ENCODE results near the gene OLIG2.

Gene OLIG2

GRCh38 chr21:33029975-33030461 lies 4.3 kb downstream of the OLIG2 start:
- DNase-seq (ENCODE audit: extremely low spot score): no peak
- ChIA-PET CTCF (no interaction called here), POLR2A (no interaction called here)
- no peak for TF ChIP-seq LEF1 (IDR thresholded peaks at IDR 0.05; ENCODE audit: borderline replicate concordance)
- no peak for TF ChIP-seq BHLHE40 (IDR thresholded peaks at IDR 0.05; ENCODE audit: borderline replicate concordance)
- TF ChIP-seq ARNT (IDR thresholded peaks at IDR 0.05): no peak
- no peak for TF ChIP-seq ELF4 (IDR thresholded peaks at IDR 0.05)
- no peak for TF ChIP-seq ZNF384 (IDR thresholded peaks at IDR 0.05)
- TF ChIP-seq NFRKB (IDR thresholded peaks at IDR 0.05): no peak
- no peak for TF ChIP-seq SUZ12 (IDR thresholded peaks at IDR 0.05)
- TF ChIP-seq FOXK2 (IDR thresholded peaks at IDR 0.05): no peak
- no peak for TF ChIP-seq CTBP1 (IDR thresholded peaks at IDR 0.05; ENCODE audit: borderline replicate concordance)
- no peak for TF ChIP-seq L3MBTL2 (conservative IDR thresholded peaks at IDR 0.05)
- TF ChIP-seq FOXA1 (IDR thresholded peaks at IDR 0.05): no peak
- TF ChIP-seq, protein P1, sequence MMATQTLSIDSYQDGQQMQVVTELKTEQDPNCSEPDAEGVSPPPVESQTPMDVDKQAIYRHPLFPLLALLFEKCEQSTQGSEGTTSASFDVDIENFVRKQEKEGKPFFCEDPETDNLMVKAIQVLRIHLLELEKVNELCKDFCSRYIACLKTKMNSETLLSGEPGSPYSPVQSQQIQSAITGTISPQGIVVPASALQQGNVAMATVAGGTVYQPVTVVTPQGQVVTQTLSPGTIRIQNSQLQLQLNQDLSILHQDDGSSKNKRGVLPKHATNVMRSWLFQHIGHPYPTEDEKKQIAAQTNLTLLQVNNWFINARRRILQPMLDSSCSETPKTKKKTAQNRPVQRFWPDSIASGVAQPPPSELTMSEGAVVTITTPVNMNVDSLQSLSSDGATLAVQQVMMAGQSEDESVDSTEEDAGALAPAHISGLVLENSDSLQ (IDR thresholded peaks at IDR 0.05): no peak
- no peak for TF ChIP-seq SP1 (IDR thresholded peaks at IDR 0.05)
- TF ChIP-seq HDGF (IDR thresholded peaks at IDR 0.05; ENCODE audit: borderline replicate concordance): no peak
- TF ChIP-seq TARDBP (IDR thresholded peaks at IDR 0.05): no peak
- no peak for TF ChIP-seq FOXM1 (IDR thresholded peaks at IDR 0.05; ENCODE audit: borderline replicate concordance)

DNA sequence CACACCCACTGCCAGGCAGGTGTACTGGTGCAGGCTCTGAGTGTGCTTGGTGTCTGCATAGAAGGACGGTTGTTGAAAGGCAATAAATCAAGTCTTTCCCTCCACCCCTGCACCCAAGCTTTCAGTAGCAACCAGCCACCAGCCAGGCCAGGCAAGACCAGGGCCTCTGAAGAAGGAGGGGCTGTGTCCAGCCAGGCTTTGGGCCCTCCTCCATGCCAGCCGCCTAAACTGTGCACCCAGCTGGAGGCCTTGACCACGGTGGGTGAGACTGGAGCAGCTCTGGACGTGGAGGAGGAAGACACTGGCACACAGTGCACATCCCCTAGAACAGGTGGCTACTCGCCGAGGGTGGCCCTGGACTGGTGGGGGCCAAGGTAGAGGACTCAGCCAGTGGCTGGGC lies 4.9 kb downstream of the OLIG2 start:
- ChIA-PET POLR2A (no interaction called here), CTCF (no interaction called here)
- no peak for DNase-seq (ENCODE audit: extremely low spot score)
- TF ChIP-seq BHLHE40 (IDR thresholded peaks at IDR 0.05; ENCODE audit: borderline replicate concordance): no peak
- TF ChIP-seq SUZ12 (IDR thresholded peaks at IDR 0.05): no peak
- no peak for TF ChIP-seq ZNF384 (IDR thresholded peaks at IDR 0.05)
- no peak for TF ChIP-seq ELF4 (IDR thresholded peaks at IDR 0.05)
- no peak for TF ChIP-seq FOXM1 (IDR thresholded peaks at IDR 0.05; ENCODE audit: borderline replicate concordance)
- TF ChIP-seq TARDBP (IDR thresholded peaks at IDR 0.05): no peak
- TF ChIP-seq FOXA1 (IDR thresholded peaks at IDR 0.05): no peak
- no peak for TF ChIP-seq HDGF (IDR thresholded peaks at IDR 0.05; ENCODE audit: borderline replicate concordance)
- no peak for TF ChIP-seq CTBP1 (IDR thresholded peaks at IDR 0.05; ENCODE audit: borderline replicate concordance)
- TF ChIP-seq L3MBTL2 (conservative IDR thresholded peaks at IDR 0.05): no peak

GRCh38 chr21:33031152-33031911 lies 5.6 kb downstream of the OLIG2 start:
- ChIA-PET CTCF (no interaction called here), POLR2A (no interaction called here)
- no peak for TF ChIP-seq LEF1 (IDR thresholded peaks at IDR 0.05; ENCODE audit: borderline replicate concordance)
- TF ChIP-seq TARDBP (IDR thresholded peaks at IDR 0.05): no peak
- TF ChIP-seq CTBP1 (IDR thresholded peaks at IDR 0.05; ENCODE audit: borderline replicate concordance): no peak
- DNase-seq (ENCODE audit: extremely low spot score): no peak

GRCh38 chr21:33032434-33033047 lies 6.8 kb downstream of the OLIG2 start:
- no peak for DNase-seq (ENCODE audit: extremely low spot score)
- POLR2A ChIA-PET: no interaction called here
- CTCF ChIA-PET: no interaction called here
- no peak for TF ChIP-seq ARNT (IDR thresholded peaks at IDR 0.05)
- no peak for TF ChIP-seq FOXK2 (IDR thresholded peaks at IDR 0.05)
- TF ChIP-seq FOXM1 (IDR thresholded peaks at IDR 0.05; ENCODE audit: borderline replicate concordance): no peak
- no peak for TF ChIP-seq HDGF (IDR thresholded peaks at IDR 0.05; ENCODE audit: borderline replicate concordance)

DNA sequence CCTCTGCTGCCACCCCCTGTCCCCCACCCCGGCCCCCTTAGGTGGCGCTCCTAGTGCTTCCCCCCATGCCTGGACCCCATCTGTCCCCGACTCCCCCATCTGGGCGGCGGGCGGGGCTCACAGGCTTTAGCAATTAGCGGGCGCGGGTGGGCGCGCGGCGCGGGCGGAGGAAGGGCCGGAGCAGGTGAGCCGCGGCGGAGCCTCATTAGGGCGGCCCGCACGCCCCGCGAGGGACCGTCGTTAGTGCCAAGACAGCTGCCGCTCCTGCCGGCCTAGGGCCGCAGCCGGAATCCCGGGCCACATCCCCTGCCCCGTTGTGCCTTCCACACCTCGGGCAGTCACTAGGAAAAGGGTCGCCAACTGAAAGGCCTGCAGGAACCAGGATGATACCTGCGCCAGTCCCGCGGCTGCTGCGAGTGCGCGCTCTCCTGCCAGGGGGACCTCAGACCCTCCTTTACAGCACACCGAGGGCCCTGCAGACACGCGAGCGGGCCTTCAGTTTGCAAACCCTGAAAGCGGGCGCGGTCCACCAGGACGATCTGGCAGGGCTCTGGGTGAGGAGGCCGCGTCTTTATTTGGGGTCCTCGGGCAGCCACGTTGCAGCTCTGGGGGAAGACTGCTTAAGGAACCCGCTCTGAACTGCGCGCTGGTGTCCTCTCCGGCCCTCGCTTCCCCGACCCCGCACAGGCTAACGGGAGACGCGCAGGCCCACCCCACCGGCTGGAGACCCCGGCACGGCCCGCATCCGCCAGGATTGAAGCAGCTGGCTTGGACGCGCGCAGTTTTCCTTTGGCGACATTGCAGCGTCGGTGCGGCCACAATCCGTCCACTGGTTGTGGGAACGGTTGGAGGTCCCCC lies 7.6 kb downstream of the OLIG2 start:
- no peak for TF ChIP-seq TARDBP (IDR thresholded peaks at IDR 0.05)
- TF ChIP-seq LEF1 (IDR thresholded peaks at IDR 0.05; ENCODE audit: borderline replicate concordance): no peak
- DNase-seq (ENCODE audit: extremely low spot score): no peak
- CTCF ChIA-PET: no interaction called here
- POLR2A ChIA-PET: no interaction called here

DNA sequence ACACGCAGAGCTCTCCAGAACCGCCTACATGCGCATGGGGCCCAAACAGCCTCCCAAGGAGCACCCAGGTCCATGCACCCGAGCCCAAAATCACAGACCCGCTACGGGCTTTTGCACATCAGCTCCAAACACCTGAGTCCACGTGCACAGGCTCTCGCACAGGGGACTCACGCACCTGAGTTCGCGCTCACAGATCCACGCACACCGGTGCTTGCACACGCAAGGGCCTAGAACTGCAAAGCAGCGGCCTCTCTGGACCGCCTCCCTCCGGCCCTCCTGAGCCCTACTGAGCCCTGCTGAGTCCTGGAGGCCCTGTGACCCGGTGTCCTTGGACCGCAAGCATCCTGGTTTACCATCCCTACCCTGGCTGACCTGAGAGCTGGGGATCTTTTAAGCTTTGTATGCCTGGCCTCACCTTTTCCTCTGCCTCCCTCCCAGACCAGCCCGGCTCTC lies 8.3 kb downstream of the OLIG2 start:
- CTCF ChIA-PET: no interaction called here
- no peak for DNase-seq (ENCODE audit: extremely low spot score)
- POLR2A ChIA-PET: no interaction called here
- TF ChIP-seq FOXK2 (IDR thresholded peaks at IDR 0.05) (no peak), SP1 (IDR thresholded peaks at IDR 0.05) (no peak), FOXM1 (IDR thresholded peaks at IDR 0.05; ENCODE audit: borderline replicate concordance) (no peak)

GRCh38 chr21:33035147-33035546 lies 9.4 kb downstream of the OLIG2 start:
- no peak for TF ChIP-seq FOXM1 (IDR thresholded peaks at IDR 0.05; ENCODE audit: borderline replicate concordance)
- no peak for TF ChIP-seq TARDBP (IDR thresholded peaks at IDR 0.05)
- no peak for TF ChIP-seq HDGF (IDR thresholded peaks at IDR 0.05; ENCODE audit: borderline replicate concordance)
- TF ChIP-seq CTBP1 (IDR thresholded peaks at IDR 0.05; ENCODE audit: borderline replicate concordance): no peak
- no peak for TF ChIP-seq NFRKB (IDR thresholded peaks at IDR 0.05)
- TF ChIP-seq FOXA1 (IDR thresholded peaks at IDR 0.05): no peak
- no peak for TF ChIP-seq L3MBTL2 (conservative IDR thresholded peaks at IDR 0.05)
- TF ChIP-seq, protein P1 (IDR thresholded peaks at IDR 0.05): no peak
- TF ChIP-seq SUZ12 (IDR thresholded peaks at IDR 0.05): no peak
- TF ChIP-seq ZNF384 (IDR thresholded peaks at IDR 0.05): no peak
- no peak for TF ChIP-seq FOXK2 (IDR thresholded peaks at IDR 0.05)
- CTCF ChIA-PET: no interaction called here
- POLR2A ChIA-PET: interaction anchor here (2.3 kb wide), 1 partner anchor 9 kb away, joined by 6 read pairs; the partner anchor contains the start of gene OLIG2
- no peak for DNase-seq (ENCODE audit: extremely low spot score)

Data from HEK293T (cell line).